K562 (cell line): ENCODE measurements around the gene NFE2. TPM values are rescaled to one million over a fixed set of nuclear protein-coding genes. Genes with fewer than 3 reads are reported as not detected.

ENCODE experiments used
- ATAC-seq: fragments of 200-7000 bp; cut with Tn5 transposase; 3 replicates; pipeline ENCODE4 v1.9.1; 2020; ENCODE audit warnings: moderate library complexity
- BruUV-seq: library from RNA; stranded (reverse); fragments of 400-500 nt; replicated peaks from 2 replicates; lab custom pipeline; 2021; lab: Mats Ljungman, UMichigan
- CTCF ChIA-PET: fragments of 300-600 bp; formaldehyde crosslinking; extraction: SDS; loops from one replicate; lab custom pipeline; 2021; ENCODE audit warnings: low intra/inter-chr PET ratio; lab: Yijun Ruan, JAX
- POLR2A ChIA-PET: fragments of 300-600, 350-650 bp; sonication (Branson Sonifier 250); formaldehyde crosslinking; extraction: SDS; loops from one replicate; lab custom pipeline; 2021; ENCODE audit warnings: antibody characterized with exemption, inconsistent platforms; lab: Yijun Ruan, JAX
- DNase-seq, 4 experiments: peaks; one replicate each; pipeline versions ENCODE4 v3.0.0 to v3.0.0-alpha.2; 2011 to 2018; ENCODE audit warnings: low spot score in 3 of 4, mixed read lengths in 3 of 4; ENCODE audit errors: extremely low read depth in 1 of 4
- FAIRE-seq: peaks from 2 replicates; lab custom pipeline; 2011; peaks lifted over from hg19 to GRCh38; lab: Jason Lieb, UNC
- H2AFZ ChIP-seq: 2 replicates; pipeline ENCODE4 v1.6.0; 2011; ENCODE audit warnings: low read depth, low read length, control low read depth, inconsistent platforms
- H3K27ac ChIP-seq: fragments of 200-600 bp; 3 replicates; pipeline ENCODE4 v1.8.0; 2011; ENCODE audit warnings: low read depth, mild to moderate bottlenecking, control low read depth, inconsistent platforms, low read length, moderate library complexity, mixed read lengths; ENCODE audit errors: extremely low read depth
- H3K27me3 ChIP-seq, 2 experiments: fragments of 300-600 bp in 1 of 2; 2 replicates in 1 of 2; 3 replicates in 1 of 2; pipeline versions ENCODE4 v1.6.0 to v1.8.0; 2011; ENCODE audit warnings: inconsistent platforms in 2 of 2, low read length in 2 of 2, mild to moderate bottlenecking in 1 of 2, mixed read lengths in 1 of 2, moderate library complexity in 1 of 2; ENCODE audit not compliant: control insufficient read depth in 2 of 2, insufficient read depth in 2 of 2
- H3K36me3 ChIP-seq: fragments of 300-600 bp; 3 replicates; pipeline ENCODE4 v1.8.0; 2011; ENCODE audit warnings: mild to moderate bottlenecking, low read length, inconsistent platforms; ENCODE audit not compliant: control insufficient read depth, insufficient read depth
- H3K4me1 ChIP-seq, 2 experiments: fragments of 200-600 bp in 1 of 2; replicated peaks in 1 of 2; 2 replicates in 1 of 2; 3 replicates in 1 of 2; pipeline versions ENCODE4 v1.5.1 to v1.8.0; 2011; ENCODE audit warnings: inconsistent platforms in 2 of 2, low read length in 2 of 2, mild to moderate bottlenecking in 1 of 2, mixed read lengths in 1 of 2, moderate library complexity in 1 of 2; ENCODE audit not compliant: control insufficient read depth in 2 of 2, insufficient read depth in 2 of 2
- H3K4me2 ChIP-seq: 2 replicates; pipeline ENCODE4 v1.6.1; 2011; ENCODE audit warnings: low read length, control low read depth, inconsistent platforms, mixed read lengths; ENCODE audit not compliant: insufficient read depth
- H3K4me3 ChIP-seq: fragments of 200-600 bp; sonication (generic), shearing (Covaris generic); 2 replicates; pipeline ENCODE4 v1.5.1; 2016; ENCODE audit warnings: control low read depth, inconsistent platforms
- H3K79me2 ChIP-seq: fragments of 200-600 bp; 3 replicates; pipeline ENCODE4 v1.8.0; 2011; ENCODE audit warnings: low read length, inconsistent platforms; ENCODE audit not compliant: control insufficient read depth, insufficient read depth
- H3K9ac ChIP-seq, 2 experiments: 2 replicates each; pipeline versions ENCODE4 v1.6.0 to v1.6.1; 2011; ENCODE audit warnings: low read depth in 2 of 2, low read length in 2 of 2, control low read depth in 1 of 2, inconsistent platforms in 1 of 2, mild to moderate bottlenecking in 1 of 2, mixed read lengths in 1 of 2; ENCODE audit not compliant: insufficient read depth in 1 of 2
- H3K9me1 ChIP-seq: one replicate; pipeline ENCODE4 v1.6.0; 2011; ENCODE audit warnings: inconsistent platforms, mild to moderate bottlenecking, low read length, moderate library complexity; ENCODE audit not compliant: control insufficient read depth, insufficient read depth
- H3K9me3 ChIP-seq: replicated peaks from 2 replicates; pipeline ENCODE4 v1.5.1; 2011; ENCODE audit warnings: low read depth, low read length, inconsistent platforms; ENCODE audit not compliant: control insufficient read depth, insufficient read depth
- H4K20me1 ChIP-seq: replicated peaks from 2 replicates; pipeline ENCODE4 v1.6.1; 2011; ENCODE audit warnings: low read length, inconsistent platforms, mixed read lengths; ENCODE audit not compliant: control insufficient read depth, insufficient read depth
- ARNT ChIP-seq, 2 experiments: fragments of 450-650 bp; IDR thresholded peaks; 2 replicates each; pipeline ENCODE4 v1.6.1; 2016; ENCODE audit warnings: mild to moderate bottlenecking in 1 of 2
- CBX2 ChIP-seq: fragments of 200-600 bp; sonication (generic); IDR thresholded peaks from one replicate; pipeline ENCODE4 v1.6.1; 2012; ENCODE audit warnings: mild to moderate bottlenecking, low read length, inconsistent platforms; ENCODE audit not compliant: insufficient read depth, poor library complexity, severe bottlenecking
- CGGBP1 ChIP-seq: fragments of 250-450 bp; sonication (Bioruptor Pico); IDR thresholded peaks from 2 replicates; pipeline ENCODE4 v1.9.0; 2021; ENCODE audit warnings: mild to moderate bottlenecking
- LEF1 ChIP-seq: fragments of 450-650 bp; IDR thresholded peaks from 2 replicates; pipeline ENCODE4 v1.6.1; 2016; ENCODE audit warnings: mild to moderate bottlenecking
- MNT ChIP-seq, 2 experiments: fragments of 450-650 bp; conservative IDR thresholded peaks; 2 replicates each; pipeline ENCODE4 v1.6.1; 2017; ENCODE audit warnings: mild to moderate bottlenecking in 2 of 2, moderate library complexity in 2 of 2
- NCOA6 ChIP-seq: fragments of 450-650 bp; IDR thresholded peaks from 2 replicates; pipeline ENCODE4 v1.6.1; 2017; ENCODE audit warnings: mild to moderate bottlenecking
- NFE2 ChIP-seq: IDR thresholded peaks from 2 replicates; pipeline ENCODE4 v1.6.1; 2014; ENCODE audit warnings: antibody characterized with exemption, low read depth
- POLR2H ChIP-seq: IDR thresholded peaks from 2 replicates; pipeline ENCODE4 v1.6.1; 2016; ENCODE audit warnings: missing genetic modification characterization, low read depth, mild to moderate bottlenecking, control low read depth, missing compliant biosample characterization, moderate library complexity
- PRDM10 ChIP-seq: fragments of 450-650 bp; IDR thresholded peaks from 2 replicates; pipeline ENCODE4 v1.6.1; 2018; ENCODE audit not compliant: partially characterized antibody
- RBM25 ChIP-seq: fragments of 200-400 bp; formaldehyde crosslinking; IDR thresholded peaks from 2 replicates; pipeline ENCODE4 v1.6.1; 2018; ENCODE audit warnings: low read length, low read depth, moderate library complexity; ENCODE audit not compliant: severe bottlenecking
- SMAD3 ChIP-seq: fragments of 450-650 bp; formaldehyde crosslinking; conservative IDR thresholded peaks from 2 replicates; pipeline ENCODE4 v1.4.0; 2020; ENCODE audit warnings: mild to moderate bottlenecking
- ZBTB26 ChIP-seq: fragments of 450-650 bp; formaldehyde crosslinking; IDR thresholded peaks from 2 replicates; pipeline ENCODE4 v1.4.0; 2022; ENCODE audit warnings: missing genetic modification characterization
- WGBS: fragments of 100-300 bp; shearing (Covaris generic); methylation state at CpG from one replicate; pipeline ENCODE4 v1.1.6; 2016; ENCODE audit warnings: low coverage, mixed read lengths; ENCODE audit not compliant: insufficient coverage; ENCODE audit errors: missing lambda C conversion rate; 5-methylcytosine and 5-hydroxymethylcytosine counted together
- in situ Hi-C: fragments of 300-500 bp; cut with MboI; formaldehyde crosslinking; loops from 4 replicates; pipeline ENCODE4 v1.15.0; 2018; ENCODE audit warnings: inconsistent platforms, mixed read lengths
- intact Hi-C: fragments of 100-400 bp; cut with micrococcal nuclease; formaldehyde crosslinking; loops from 2 replicates; pipeline ENCODE4 v1.14.2; 2022
- polyA plus RNA-seq, 8 experiments: library from polyadenylated mRNA; depleted of rRNA in 4 of 8; stranded (reverse) in 5 of 8; unstranded in 3 of 8; fragments of >200 nt; fragmentation: Nextera tagmentation in 2 of 8; fragmentation: Illumina TruSeq in 1 of 8; extraction: Ambion mirVana in 2 of 8; extraction: Trizol in 1 of 8; gene quantifications; 2 replicates each; pipeline versions ENCODE4 v1.2.1 to v1.2.3, GENCODE V29; 2011 to 2014; ENCODE audit warnings: inconsistent platforms in 1 of 8, missing spikeins in 1 of 8
- total RNA-seq, 7 experiments: library from RNA; depleted of rRNA in 6 of 7; stranded (reverse); fragments of >200 nt in 6 of 7; fragmentation: Illumina TruSeq in 2 of 7; extraction: Trizol in 2 of 7; gene quantifications; 2 replicates each; pipeline versions ENCODE4 v1.2.1 to v1.2.3, GENCODE V29; 2011 to 2021; ENCODE audit warnings: low replicate concordance in 1 of 7

NFE2 gene
- total and polyA plus RNA-seq, 9 of the 15 experiments (the other 6 are each of a cell fraction or from before 2014, with no cell fraction given), result 12.3 to 282 (median 208) TPM

- ChIA-PET CTCF (interaction anchor here (0.5 to 1.3 kb wide), 4 partner anchors 8 to 276 kb away, joined by 3 read pairs; no protein-coding TSS in a partner anchor), POLR2A (interaction anchor here (0.6 to 9.8 kb wide), 32 partner anchors 7 to 287 kb away, joined by 3 to 155 read pairs (median 6); partner anchors contain the start of genes CBX5, COPZ1, HNRNPA1 and HOXC9)
- H4K20me1 ChIP-seq, result peaks cover 56% of the 10 kb centered on the region
- no peaks in the 10 kb centered on the region for H3K9me1 ChIP-seq
- H3K4me3 ChIP-seq, result peak overlapping the region; percentile 71; the same call in 1 of the 2 replicates
- no peaks in the 10 kb centered on the region for H3K27me3 ChIP-seq
- H2AFZ ChIP-seq, result no peak overlapping the region
- H3K4me1 ChIP-seq, result peaks cover 30 to 32% of the 10 kb centered on the region in 2 experiments; a peak in 4 of 5 replicates
- peak in 2 of 4 experiments; percentile 4 to 66 for DNase-seq
- peak overlapping the region; percentile 67 to 72; a peak in 3 of 4 replicates for H3K9ac ChIP-seq
- BruUV-seq, result no TSS peak
- H3K36me3 ChIP-seq, result peaks cover 96% of the 10 kb centered on the region
- in situ Hi-C loops, result no loop called here
- ATAC-seq, result peak; percentile 11
- peak overlapping the region; percentile 75 for H3K27ac ChIP-seq
- no peak for FAIRE-seq
- H3K4me2 ChIP-seq, result peak overlapping the region; percentile 99
- 10% methylated on average over 8 of the region's 8 CpGs for WGBS
- intact Hi-C loops, result loop anchor here (5.0 kb wide), 1 partner anchor 65 kb away; no protein-coding TSS in a partner anchor
- no peaks in the 10 kb centered on the region for H3K9me3 ChIP-seq
- H3K79me2 ChIP-seq, result peaks cover 99% of the 10 kb centered on the region
- TF ChIP-seq NFE2 (no peak), ZBTB26 (CRISPR knock-in tag) (peak; percentile 19; the same call in 1 of the 2 replicates), CBX2 (no peak), NCOA6 (no peak), PRDM10 (no peak), MNT (conservative IDR thresholded peaks at IDR 0.05) (no peak), SMAD3 (CRISPR knock-in tag) (peak; percentile 70), LEF1 (no peak), POLR2H (tag) (no peak; the same call in 1 of the 2 replicates), ARNT (IDR thresholded peaks at IDR 0.05) (no peak), RBM25 (no peak), CGGBP1 (CRISPR knock-in tag) (peak; percentile 84; the same call in 1 of the 2 replicates)
These were observed 13.3 kb downstream of the NFE2 start for GRCh38 chr12:54287261-54288157.
